Ishikawa (cell line): ENCODE measurements around the gene APLF.

ENCODE experiments used
- CEBPB ChIP-seq: IDR thresholded peaks from 2 replicates; pipeline ENCODE4 v1.6.1; 2012
- CREB1 ChIP-seq: IDR thresholded peaks from 2 replicates; pipeline ENCODE4 v1.6.1; 2012; ENCODE audit warnings: low read depth
- EGR1 ChIP-seq: IDR thresholded peaks from 2 replicates; pipeline ENCODE4 v1.6.1; 2012
- EP300 ChIP-seq: IDR thresholded peaks from 2 replicates; pipeline ENCODE4 v1.6.1; 2012; ENCODE audit warnings: borderline replicate concordance
- FOXM1 ChIP-seq: IDR thresholded peaks from 2 replicates; pipeline ENCODE4 v1.6.1; 2012; ENCODE audit warnings: low read depth, borderline replicate concordance
- NFIC ChIP-seq: IDR thresholded peaks from 2 replicates; pipeline ENCODE4 v1.6.1; 2012
- RAD21 ChIP-seq: IDR thresholded peaks from 2 replicates; pipeline ENCODE4 v1.6.1; 2012; ENCODE audit warnings: low read depth
- TAF1 ChIP-seq: IDR thresholded peaks from 2 replicates; pipeline ENCODE4 v1.6.1; 2012; ENCODE audit warnings: low read depth, mild to moderate bottlenecking
- TCF12 ChIP-seq: IDR thresholded peaks from 2 replicates; pipeline ENCODE4 v1.6.1; 2012; ENCODE audit warnings: low read depth
- TEAD4 ChIP-seq: IDR thresholded peaks from 2 replicates; pipeline ENCODE4 v1.6.1; 2012
- YY1 ChIP-seq: IDR thresholded peaks from 2 replicates; pipeline ENCODE4 v1.6.1; 2012; ENCODE audit warnings: low read depth
- ZBTB7A ChIP-seq: IDR thresholded peaks from 2 replicates; pipeline ENCODE4 v1.6.1; 2012; ENCODE audit warnings: low read depth
- TF ChIP-seq, protein P1 (sequence below): IDR thresholded peaks from 2 replicates; pipeline ENCODE4 v1.6.1; 2012
- TF ChIP-seq, protein P2 (sequence below): IDR thresholded peaks from 2 replicates; pipeline ENCODE4 v1.6.1; 2012; ENCODE audit warnings: low read depth, mild to moderate bottlenecking
- TF ChIP-seq, protein P3 (sequence below): IDR thresholded peaks from 2 replicates; pipeline ENCODE4 v1.6.1; 2012

APLF gene

DNA sequence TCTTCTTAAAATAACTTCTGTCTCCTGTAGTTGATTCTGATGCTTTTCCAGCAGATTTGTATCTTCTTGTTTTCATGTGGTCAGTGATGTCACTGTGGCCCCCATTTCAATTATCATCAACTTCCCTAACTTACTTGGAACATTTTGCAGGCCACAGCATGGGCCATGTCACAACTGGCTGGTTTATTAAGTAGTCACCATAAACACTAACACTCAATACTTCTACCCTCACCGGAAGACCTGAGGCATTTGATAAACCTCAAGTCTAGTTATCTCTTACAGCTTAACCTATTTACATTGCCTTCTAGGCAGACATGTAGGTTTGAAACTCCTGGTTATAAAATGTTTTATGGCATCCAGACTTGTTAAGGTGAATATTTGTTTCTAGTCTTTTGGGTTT is 138.6 kb downstream of the APLF start:
- TF ChIP-seq TCF12: no peak
- no peak for TF ChIP-seq CEBPB
- TF ChIP-seq NFIC: no peak
- TF ChIP-seq EGR1: no peak
- no peak for TF ChIP-seq TEAD4
- TF ChIP-seq EP300: no peak
- no peak for TF ChIP-seq CREB1
- TF ChIP-seq, protein P1, sequence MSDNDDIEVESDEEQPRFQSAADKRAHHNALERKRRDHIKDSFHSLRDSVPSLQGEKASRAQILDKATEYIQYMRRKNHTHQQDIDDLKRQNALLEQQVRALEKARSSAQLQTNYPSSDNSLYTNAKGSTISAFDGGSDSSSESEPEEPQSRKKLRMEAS: no peak
- TF ChIP-seq FOXM1: no peak
- TF ChIP-seq, protein P2, sequence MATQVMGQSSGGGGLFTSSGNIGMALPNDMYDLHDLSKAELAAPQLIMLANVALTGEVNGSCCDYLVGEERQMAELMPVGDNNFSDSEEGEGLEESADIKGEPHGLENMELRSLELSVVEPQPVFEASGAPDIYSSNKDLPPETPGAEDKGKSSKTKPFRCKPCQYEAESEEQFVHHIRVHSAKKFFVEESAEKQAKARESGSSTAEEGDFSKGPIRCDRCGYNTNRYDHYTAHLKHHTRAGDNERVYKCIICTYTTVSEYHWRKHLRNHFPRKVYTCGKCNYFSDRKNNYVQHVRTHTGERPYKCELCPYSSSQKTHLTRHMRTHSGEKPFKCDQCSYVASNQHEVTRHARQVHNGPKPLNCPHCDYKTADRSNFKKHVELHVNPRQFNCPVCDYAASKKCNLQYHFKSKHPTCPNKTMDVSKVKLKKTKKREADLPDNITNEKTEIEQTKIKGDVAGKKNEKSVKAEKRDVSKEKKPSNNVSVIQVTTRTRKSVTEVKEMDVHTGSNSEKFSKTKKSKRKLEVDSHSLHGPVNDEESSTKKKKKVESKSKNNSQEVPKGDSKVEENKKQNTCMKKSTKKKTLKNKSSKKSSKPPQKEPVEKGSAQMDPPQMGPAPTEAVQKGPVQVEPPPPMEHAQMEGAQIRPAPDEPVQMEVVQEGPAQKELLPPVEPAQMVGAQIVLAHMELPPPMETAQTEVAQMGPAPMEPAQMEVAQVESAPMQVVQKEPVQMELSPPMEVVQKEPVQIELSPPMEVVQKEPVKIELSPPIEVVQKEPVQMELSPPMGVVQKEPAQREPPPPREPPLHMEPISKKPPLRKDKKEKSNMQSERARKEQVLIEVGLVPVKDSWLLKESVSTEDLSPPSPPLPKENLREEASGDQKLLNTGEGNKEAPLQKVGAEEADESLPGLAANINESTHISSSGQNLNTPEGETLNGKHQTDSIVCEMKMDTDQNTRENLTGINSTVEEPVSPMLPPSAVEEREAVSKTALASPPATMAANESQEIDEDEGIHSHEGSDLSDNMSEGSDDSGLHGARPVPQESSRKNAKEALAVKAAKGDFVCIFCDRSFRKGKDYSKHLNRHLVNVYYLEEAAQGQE: no peak
- no peak for TF ChIP-seq RAD21
- no peak for TF ChIP-seq TAF1
- TF ChIP-seq ZBTB7A: no peak
- no peak for TF ChIP-seq YY1

DNA sequence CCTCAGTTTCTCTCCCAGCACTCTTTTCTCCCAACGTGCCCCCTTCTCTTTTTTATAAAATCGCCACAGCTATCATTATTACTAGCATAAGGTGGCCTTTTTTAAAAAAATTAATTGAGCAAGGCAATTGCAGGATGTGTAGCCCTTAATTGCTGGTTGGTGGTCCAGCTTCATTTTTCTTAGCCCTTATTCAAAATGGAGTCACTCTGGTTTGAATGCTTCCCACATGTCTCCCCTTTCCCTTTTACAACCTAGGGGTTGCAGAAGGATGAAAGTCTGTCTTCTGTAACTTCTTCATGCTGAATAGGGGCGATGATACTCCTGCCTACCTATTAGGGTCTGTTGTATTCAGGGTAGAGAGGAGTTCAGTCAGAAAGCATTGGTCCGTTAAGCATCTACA is 139.4 kb downstream of the APLF start:
- TF ChIP-seq CREB1: no peak
- no peak for TF ChIP-seq TEAD4
- TF ChIP-seq, protein P2: no peak
- TF ChIP-seq, protein P1: no peak
- TF ChIP-seq EGR1: no peak
- no peak for TF ChIP-seq ZBTB7A
- TF ChIP-seq, protein P3, sequence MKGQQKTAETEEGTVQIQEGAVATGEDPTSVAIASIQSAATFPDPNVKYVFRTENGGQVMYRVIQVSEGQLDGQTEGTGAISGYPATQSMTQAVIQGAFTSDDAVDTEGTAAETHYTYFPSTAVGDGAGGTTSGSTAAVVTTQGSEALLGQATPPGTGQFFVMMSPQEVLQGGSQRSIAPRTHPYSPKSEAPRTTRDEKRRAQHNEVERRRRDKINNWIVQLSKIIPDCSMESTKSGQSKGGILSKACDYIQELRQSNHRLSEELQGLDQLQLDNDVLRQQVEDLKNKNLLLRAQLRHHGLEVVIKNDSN: no peak
- no peak for TF ChIP-seq FOXM1
- no peak for TF ChIP-seq TAF1
- TF ChIP-seq NFIC: no peak
- TF ChIP-seq TCF12: no peak
- TF ChIP-seq CEBPB: no peak
- no peak for TF ChIP-seq EP300
- TF ChIP-seq YY1: no peak
- TF ChIP-seq RAD21: no peak

DNA sequence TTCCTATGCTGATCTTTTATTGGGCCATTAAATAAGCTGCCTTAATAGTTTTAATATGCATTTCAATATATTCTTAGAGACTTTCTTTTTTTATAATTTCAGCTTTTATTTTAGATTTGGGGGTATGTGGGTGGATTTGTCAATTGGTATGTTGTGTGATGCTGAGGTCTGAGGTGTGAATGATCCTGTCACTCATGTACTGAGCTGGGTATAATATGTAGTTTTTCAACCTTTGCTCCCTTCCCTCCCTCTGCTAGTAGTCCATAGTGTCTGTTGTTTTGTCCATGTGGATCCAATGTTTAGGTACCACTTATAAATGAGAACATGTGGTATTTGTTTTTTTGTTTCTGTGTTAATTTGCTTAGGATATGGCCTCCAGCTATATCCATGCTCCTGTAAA is 140.5 kb downstream of the APLF start:
- TF ChIP-seq EGR1 (no peak), CREB1 (no peak), TCF12 (no peak), RAD21 (no peak)

DNA sequence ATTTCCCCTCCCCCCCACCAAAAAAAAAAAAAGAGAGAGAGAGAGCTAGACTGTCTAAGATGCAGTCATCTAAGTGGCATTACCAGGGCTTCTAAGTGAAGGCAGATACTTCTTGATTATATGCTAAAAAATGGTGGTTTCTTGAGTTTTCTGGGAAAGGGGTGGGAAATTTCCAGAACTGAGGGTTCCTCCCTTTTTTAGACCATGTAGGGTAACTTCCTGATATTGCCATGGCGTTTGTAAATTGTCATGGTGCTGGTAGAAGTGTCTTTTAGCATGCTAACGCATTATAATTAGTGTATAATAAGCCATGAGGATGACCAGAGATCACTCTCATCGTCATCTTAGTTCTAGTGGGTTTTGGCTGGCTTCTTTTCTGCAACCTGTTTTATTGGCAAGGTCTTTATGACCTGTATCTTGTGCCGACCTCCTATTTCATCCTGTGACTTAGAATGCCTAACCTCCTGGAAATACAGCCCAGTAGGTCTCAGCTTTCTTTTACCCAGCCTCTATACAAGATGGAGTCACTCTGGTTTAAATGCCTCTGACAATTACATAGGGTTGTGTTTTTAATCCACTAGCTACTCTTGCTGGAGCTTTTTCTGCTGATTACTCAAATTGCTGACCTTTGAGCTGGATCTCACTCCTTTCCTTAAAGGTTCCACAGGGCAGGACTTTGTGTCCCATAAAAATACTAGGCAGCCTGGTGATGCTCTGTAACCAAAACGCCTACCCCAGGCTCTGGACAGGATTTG is 145.6 kb downstream of the APLF start:
- TF ChIP-seq, protein P2: no peak
- no peak for TF ChIP-seq TEAD4
- TF ChIP-seq NFIC: no peak
- no peak for TF ChIP-seq TCF12
- no peak for TF ChIP-seq CEBPB
- TF ChIP-seq, protein P1: no peak
- no peak for TF ChIP-seq ZBTB7A
- TF ChIP-seq EP300: no peak

DNA sequence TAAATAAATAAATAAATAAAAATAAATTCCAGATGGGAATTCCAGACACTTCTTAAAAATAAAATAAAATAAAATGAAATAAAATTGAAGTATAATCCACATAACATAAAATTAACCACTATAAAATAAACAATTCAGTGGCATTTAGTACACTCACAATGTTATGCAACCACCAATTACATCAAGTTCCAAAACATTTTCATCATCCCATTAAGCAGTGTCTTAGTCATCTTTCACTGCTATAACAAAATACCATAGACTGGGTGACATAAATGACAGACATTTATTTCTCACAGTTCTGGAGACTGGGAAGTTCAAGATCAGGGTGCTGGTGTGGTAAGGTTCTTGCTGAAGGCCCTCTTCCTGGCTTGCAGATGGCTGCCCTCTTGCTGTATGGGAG is 153.4 kb downstream of the APLF start:
- TF ChIP-seq TEAD4 (no peak), TAF1 (no peak), EGR1 (no peak)
- TF ChIP-seq, protein P1: no peak
- TF ChIP-seq, protein P3: no peak
